Mesenchymal stem cell (in vitro differentiated cells and primary cell): ENCODE measurements around the gene AHNAK.
"Not testable (repeated sequence)": the region's sequence is repeated elsewhere in the genome, so short reads cannot be mapped to it uniquely, and the experiment has no call there.

ENCODE experiments used
- DNase-seq: peaks from one replicate; pipeline ENCODE4 v3.0.0-alpha.2; 2013
- H2AFZ ChIP-seq: one replicate; pipeline ENCODE4 v1.6.1; 2013; ENCODE audit warnings: low read depth, mild to moderate bottlenecking, control low read depth, inconsistent platforms, low read length, moderate library complexity
- H2AK5ac ChIP-seq: 2 replicates; pipeline ENCODE4 v1.6.1; 2013; ENCODE audit warnings: low read length, moderate library complexity, mild to moderate bottlenecking, inconsistent platforms; ENCODE audit not compliant: severe bottlenecking
- H2BK120ac ChIP-seq: one replicate; pipeline ENCODE4 v1.6.1; 2013; ENCODE audit warnings: low read depth, mild to moderate bottlenecking, inconsistent platforms, low read length, moderate library complexity
- H2BK12ac ChIP-seq, 2 experiments: one replicate each; pipeline ENCODE4 v1.6.1; 2013; ENCODE audit warnings: inconsistent platforms in 2 of 2, low read length in 2 of 2, mild to moderate bottlenecking in 2 of 2, moderate library complexity in 2 of 2, control low read depth in 1 of 2
- H2BK15ac ChIP-seq: one replicate; pipeline ENCODE4 v1.6.1; 2013; ENCODE audit warnings: mild to moderate bottlenecking, low read depth, inconsistent platforms; ENCODE audit not compliant: poor library complexity, severe bottlenecking
- H2BK5ac ChIP-seq: 2 replicates; pipeline ENCODE4 v1.6.1; 2013; ENCODE audit warnings: low read depth, mild to moderate bottlenecking, low read length, control low read depth, inconsistent platforms; ENCODE audit not compliant: poor library complexity, severe bottlenecking
- H3K14ac ChIP-seq, 2 experiments: one replicate each; pipeline ENCODE4 v1.6.1; 2013; ENCODE audit warnings: inconsistent platforms in 2 of 2, low read length in 2 of 2, control low read depth in 1 of 2, mild to moderate bottlenecking in 1 of 2, moderate library complexity in 1 of 2
- H3K18ac ChIP-seq, 2 experiments: one replicate each; pipeline ENCODE4 v1.6.1; 2013; ENCODE audit warnings: inconsistent platforms in 2 of 2, low read length in 2 of 2, control low read depth in 1 of 2, low read depth in 1 of 2, mild to moderate bottlenecking in 1 of 2
- H3K23ac ChIP-seq, 2 experiments: one replicate each; pipeline ENCODE4 v1.6.1; 2013; ENCODE audit warnings: inconsistent platforms in 2 of 2, low read length in 2 of 2, mild to moderate bottlenecking in 2 of 2, moderate library complexity in 2 of 2, control low read depth in 1 of 2
- H3K27ac ChIP-seq: 2 replicates; pipeline ENCODE4 v1.5.1; 2013; ENCODE audit warnings: mild to moderate bottlenecking, moderate library complexity, low read length, control low read depth, inconsistent platforms; ENCODE audit not compliant: poor library complexity, severe bottlenecking
- H3K27me3 ChIP-seq, 2 experiments: 2 replicates each; pipeline versions ENCODE4 v1.6.1 to v1.7.0; 2013; ENCODE audit warnings: low read length in 2 of 2, mild to moderate bottlenecking in 2 of 2, moderate library complexity in 2 of 2, control low read depth in 1 of 2, inconsistent platforms in 1 of 2; ENCODE audit not compliant: control insufficient read depth in 1 of 2, insufficient read depth in 1 of 2
- H3K36me3 ChIP-seq, 2 experiments: 2 replicates each; pipeline versions ENCODE4 v1.6.1 to v1.7.0; 2013; ENCODE audit warnings: low read length in 2 of 2, control low read depth in 1 of 2, inconsistent platforms in 1 of 2, low read depth in 1 of 2, mild to moderate bottlenecking in 1 of 2; ENCODE audit not compliant: insufficient read depth in 2 of 2, control insufficient read depth in 1 of 2
- H3K4ac ChIP-seq, 2 experiments: one replicate each; pipeline ENCODE4 v1.6.1; 2013; ENCODE audit warnings: inconsistent platforms in 2 of 2, low read length in 2 of 2, mild to moderate bottlenecking in 2 of 2, moderate library complexity in 2 of 2, control low read depth in 1 of 2, low read depth in 1 of 2
- H3K4me1 ChIP-seq: 2 replicates; pipeline ENCODE4 v1.6.1; 2013; ENCODE audit warnings: low read depth, low read length, control low read depth; ENCODE audit not compliant: control insufficient read depth, insufficient read depth
- H3K4me2 ChIP-seq: 2 replicates; pipeline ENCODE4 v1.6.1; 2013; ENCODE audit warnings: low read length, mild to moderate bottlenecking, inconsistent platforms; ENCODE audit not compliant: poor library complexity, severe bottlenecking
- H3K4me3 ChIP-seq, 2 experiments: 2 replicates each; pipeline versions ENCODE4 v1.5.1 to v1.7.0; 2013; ENCODE audit warnings: low read length in 2 of 2, mild to moderate bottlenecking in 2 of 2, control low read depth in 1 of 2, low read depth in 1 of 2; ENCODE audit not compliant: insufficient read depth in 1 of 2
- H3K79me1 ChIP-seq: replicated peaks from 2 replicates; pipeline ENCODE4 v1.6.1; 2013; ENCODE audit warnings: mild to moderate bottlenecking, control low read depth, low read length, inconsistent platforms; ENCODE audit not compliant: poor library complexity, severe bottlenecking
- H3K9ac ChIP-seq: 2 replicates; pipeline ENCODE4 v1.7.0; 2013; ENCODE audit warnings: mild to moderate bottlenecking, low read length, moderate library complexity
- H3K9me3 ChIP-seq: 2 replicates; pipeline ENCODE4 v1.7.0; 2013; ENCODE audit warnings: mild to moderate bottlenecking, low read length; ENCODE audit not compliant: control insufficient read depth
- H4K8ac ChIP-seq: one replicate; pipeline ENCODE4 v1.6.1; 2013; ENCODE audit warnings: inconsistent platforms, mild to moderate bottlenecking, low read length, moderate library complexity
- H4K91ac ChIP-seq: one replicate; pipeline ENCODE4 v1.6.1; 2013; ENCODE audit warnings: mild to moderate bottlenecking, low read length, inconsistent platforms
- WGBS: methylation state at CpG from one replicate; pipeline ENCODE4 v1.1.7; 2013; ENCODE audit warnings: mixed read lengths; 5-methylcytosine and 5-hydroxymethylcytosine counted together

AHNAK gene

DNA sequence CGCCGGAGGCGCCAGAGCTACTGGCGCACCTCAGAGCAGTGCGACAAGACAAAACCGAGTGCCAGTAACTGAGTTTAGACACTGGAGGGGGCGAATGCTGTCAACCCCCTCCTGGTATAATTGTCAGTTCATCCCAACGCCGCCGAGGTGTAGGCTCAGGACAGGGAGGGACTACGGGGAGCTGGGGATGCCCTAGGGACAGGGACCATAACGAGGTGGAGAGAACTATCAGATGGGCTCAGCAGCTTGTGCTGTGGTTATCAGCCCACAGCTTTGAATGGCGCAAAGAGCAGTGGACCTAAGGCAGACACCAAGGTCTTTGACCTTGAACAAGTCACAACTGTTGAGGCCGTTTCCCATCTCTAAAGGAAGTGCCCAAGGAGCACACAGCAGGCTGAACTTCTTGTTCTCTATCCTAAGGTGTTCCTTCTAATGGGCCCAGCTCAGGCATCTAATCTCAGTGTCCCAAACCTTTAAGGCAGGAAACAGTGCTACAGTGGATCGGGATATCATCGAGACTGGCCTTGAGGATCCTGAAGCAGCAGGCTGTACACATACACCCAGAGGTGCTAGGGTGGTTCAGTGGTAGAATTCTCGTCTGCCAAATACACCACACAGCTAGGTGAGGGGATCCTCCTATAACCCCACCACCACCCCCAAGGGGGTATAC is 45.7 kb upstream of the AHNAK start:
- Histone ChIP-seq H2BK120ac (no peak overlapping the region), H4K91ac (peak overlapping the region; percentile 5), H3K4me3 (peak overlapping the region; percentile 52 to 93), H2BK15ac (no peak overlapping the region), H3K36me3 (peaks cover 54 to 55% of the 10 kb centered on the region in 2 experiments), H2AK5ac (no peak overlapping the region), H3K4ac (peak overlapping the region in 1 of 2 experiments; percentile 57), H3K9me3 (no peaks in the 10 kb centered on the region), H4K8ac (peak overlapping the region; percentile 73), H3K9ac (peak overlapping the region; percentile 95), H3K14ac (no peak overlapping the region), H3K79me1 (peaks cover 30% of the 10 kb centered on the region), H3K27ac (peak overlapping the region; percentile 88), H3K4me2 (peak overlapping the region; percentile 75), H3K27me3 (no peaks in the 10 kb centered on the region), H3K23ac (no peak overlapping the region), H3K4me1 (peaks cover 13% of the 10 kb centered on the region), H2AFZ (peak overlapping the region; percentile 21), H2BK12ac (no peak overlapping the region), H3K18ac (peak overlapping the region in 1 of 2 experiments; percentile 68), H2BK5ac (peak overlapping the region; percentile 50)
- 25% methylated on average over 16 of the region's 17 CpGs for WGBS
- no peak for DNase-seq

DNA sequence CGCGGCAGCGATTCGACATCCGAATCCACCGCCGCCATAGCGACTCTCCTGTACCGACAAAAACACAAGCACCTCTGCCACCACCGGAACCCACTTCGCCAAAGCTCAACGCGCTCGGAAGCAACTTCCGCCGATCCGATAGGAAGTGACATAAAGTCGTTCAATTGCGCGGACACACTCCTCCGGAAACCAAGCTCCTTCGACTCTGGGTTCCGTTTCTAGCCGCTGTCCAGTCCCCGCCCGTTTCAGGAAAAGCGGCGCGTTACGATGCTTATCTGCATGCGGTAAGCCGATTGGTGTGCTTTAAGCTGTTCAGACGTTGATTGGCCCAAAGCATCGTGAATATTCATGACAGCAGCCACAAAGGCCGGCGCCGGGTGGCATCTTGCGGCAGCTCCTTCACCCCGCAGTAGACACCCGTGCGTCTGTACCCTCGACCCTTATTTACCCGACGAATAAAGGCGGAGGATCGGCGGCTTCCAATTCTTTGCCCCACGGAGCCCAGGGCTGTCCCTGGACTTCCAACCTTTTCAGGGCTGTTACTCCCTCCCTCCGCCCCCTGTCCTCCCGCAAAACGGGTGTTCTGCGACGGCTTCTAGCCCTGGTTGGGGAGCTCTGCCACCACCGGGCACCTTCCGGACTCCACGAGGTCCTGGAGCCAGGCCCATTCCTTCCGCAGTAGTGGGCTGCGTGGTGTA is 45.0 kb upstream of the AHNAK start, which contains the start of gene TUT1:
TSS of gene TUT1 (minus strand) at position 76 of the 698 bp plus-strand sequence. CDS start at position 38, 38 bp downstream.
- Histone ChIP-seq H3K79me1 (peaks cover 28% of the 10 kb centered on the region), H3K4me2 (peak within 1 kb of the TSS; percentile 77), H3K4me1 (peaks cover 13% of the 10 kb centered on the region), H3K23ac (peak within 1 kb of the TSS in 1 of 2 experiments; percentile 42), H3K27ac (peak within 1 kb of the TSS; percentile 93), H2BK120ac (peak within 1 kb of the TSS; percentile 54), H2BK12ac (no peak within 1 kb of the TSS), H3K9me3 (no peaks in the 10 kb centered on the region), H3K4me3 (peak within 1 kb of the TSS; percentile 82 to 93), H2AK5ac (no peak within 1 kb of the TSS), H2BK15ac (peak within 1 kb of the TSS; percentile 62), H2AFZ (peak within 1 kb of the TSS; percentile 62), H4K8ac (peak within 1 kb of the TSS; percentile 73), H3K9ac (peak within 1 kb of the TSS; percentile 95), H4K91ac (peak within 1 kb of the TSS; percentile 81), H2BK5ac (peak within 1 kb of the TSS; percentile 50), H3K4ac (peak within 1 kb of the TSS in 1 of 2 experiments; percentile 95), H3K36me3 (peaks cover 51 to 52% of the 10 kb centered on the region in 2 experiments), H3K14ac (no peak within 1 kb of the TSS), H3K27me3 (no peaks in the 10 kb centered on the region), H3K18ac (peak within 1 kb of the TSS; percentile 70 to 73)
- under 1% methylated on average over 58 of the region's 58 CpGs for WGBS
- DNase-seq, result peak; percentile 100

DNA sequence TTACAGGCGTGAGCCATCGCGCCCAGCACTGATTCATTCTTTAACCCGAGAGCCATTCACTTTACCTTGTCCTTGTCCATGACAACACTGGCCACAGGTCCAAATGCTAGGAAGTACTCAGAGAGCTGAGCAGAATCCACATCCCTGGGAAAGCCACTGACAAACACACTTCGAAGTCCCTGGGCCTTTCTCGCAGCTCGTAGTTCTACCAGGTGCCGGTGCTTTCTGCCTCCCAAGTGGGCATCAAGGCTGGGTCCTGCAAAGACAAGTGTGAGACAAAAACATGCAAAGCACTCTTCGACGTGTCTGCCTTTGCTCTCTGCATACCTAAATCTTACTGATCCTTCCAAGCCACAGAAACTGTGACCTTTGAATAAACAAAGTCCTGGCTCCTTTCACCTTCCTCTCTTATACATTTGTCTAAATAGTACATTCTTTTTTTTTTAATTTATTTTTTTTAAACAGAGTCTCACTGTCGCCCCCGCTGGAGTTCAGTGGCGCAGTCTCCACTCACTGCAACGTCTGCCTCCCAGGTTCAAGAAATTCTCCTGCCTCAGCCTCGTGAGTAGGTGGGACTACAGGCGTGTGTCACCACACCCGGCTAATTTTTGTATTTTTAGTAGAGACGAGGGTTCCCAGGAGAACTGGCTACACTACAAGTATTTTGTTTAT is 42.5 kb upstream of the AHNAK start:
- H3K27me3 ChIP-seq, result no peaks in the 10 kb centered on the region
- H3K4me3 ChIP-seq, result no peak overlapping the region
- H3K23ac ChIP-seq, result no peak overlapping the region
- DNase-seq, result peak; percentile 57
- no peak overlapping the region for H3K4ac ChIP-seq
- no peak overlapping the region for H2AK5ac ChIP-seq
- no peak overlapping the region for H3K27ac ChIP-seq
- H3K9me3 ChIP-seq, result no peaks in the 10 kb centered on the region
- H3K4me1 ChIP-seq, result peaks cover 15% of the 10 kb centered on the region
- no peak overlapping the region for H3K18ac ChIP-seq
- H2BK120ac ChIP-seq, result no peak overlapping the region
- no peak overlapping the region for H3K14ac ChIP-seq
- H3K79me1 ChIP-seq, result peaks cover 19% of the 10 kb centered on the region
- no peak overlapping the region for H2BK15ac ChIP-seq
- no peak overlapping the region for H4K91ac ChIP-seq
- WGBS, result 76% methylated on average over 15 of the region's 18 CpGs
- H2BK5ac ChIP-seq, result no peak overlapping the region
- H2AFZ ChIP-seq, result no peak overlapping the region
- H4K8ac ChIP-seq, result no peak overlapping the region
- no peak overlapping the region for H3K4me2 ChIP-seq
- peaks cover 39 to 40% of the 10 kb centered on the region in 2 experiments for H3K36me3 ChIP-seq
- peak overlapping the region; percentile 30 for H3K9ac ChIP-seq
- H2BK12ac ChIP-seq, result no peak overlapping the region

DNA sequence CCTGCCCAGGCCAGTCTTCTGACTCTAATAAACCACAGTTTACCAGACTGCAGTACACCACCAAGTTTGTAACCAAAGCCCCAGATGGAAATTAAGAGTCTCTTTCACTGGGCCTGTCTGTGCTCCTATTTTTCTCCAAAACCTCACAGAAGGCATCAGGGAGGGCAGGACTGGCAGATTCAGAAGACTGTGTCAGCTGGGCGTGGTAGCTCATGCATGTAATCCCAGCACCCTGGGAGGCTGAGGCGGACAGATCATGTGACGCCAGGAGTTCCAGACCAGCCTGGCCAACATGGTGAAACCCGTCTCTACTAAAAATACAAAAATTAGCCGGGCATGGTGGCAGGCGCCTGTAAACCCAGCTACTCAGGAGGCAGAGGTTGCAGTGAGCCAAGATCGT is 38.8 kb upstream of the AHNAK start:
- H2BK120ac ChIP-seq, H3K18ac ChIP-seq, H2BK5ac ChIP-seq, H3K9ac ChIP-seq, H3K27me3 ChIP-seq, H3K23ac ChIP-seq, H2BK12ac ChIP-seq, H3K4ac ChIP-seq, DNase-seq, H4K91ac ChIP-seq, H3K27ac ChIP-seq, H2AFZ ChIP-seq, H3K4me2 ChIP-seq, H3K4me3 ChIP-seq, H3K4me1 ChIP-seq, H2AK5ac ChIP-seq, H3K9me3 ChIP-seq, H3K14ac ChIP-seq, H2BK15ac ChIP-seq, H4K8ac ChIP-seq: not testable (repeated sequence)
- peaks cover 35 to 52% of the 10 kb centered on the region in 2 experiments for H3K36me3 ChIP-seq
- WGBS, result 96% methylated on average over 7 of the region's 7 CpGs
- H3K79me1 ChIP-seq, result peaks cover 25% of the 10 kb centered on the region
